Trophoblast cell (in vitro differentiated cells and primary cell): Measurements from ENCODE around the gene OST4.

Experiments used
- DNase-seq, 2 donors: peaks; one replicate each; pipeline ENCODE4 v3.0.0-alpha.2; 2016
- H2AFZ ChIP-seq: 2 replicates; pipeline ENCODE4 v1.6.1; 2013; ENCODE audit warnings: low read length, moderate library complexity, mild to moderate bottlenecking; ENCODE audit not compliant: insufficient read depth, poor library complexity
- H2AK5ac ChIP-seq: 2 replicates; pipeline ENCODE4 v1.6.1; 2013; ENCODE audit warnings: mild to moderate bottlenecking, low read length
- H2BK120ac ChIP-seq: 2 replicates; pipeline ENCODE4 v1.6.1; 2013; ENCODE audit warnings: low read length, mild to moderate bottlenecking, moderate library complexity; ENCODE audit not compliant: insufficient read depth, poor library complexity
- H2BK12ac ChIP-seq: 2 replicates; pipeline ENCODE4 v1.6.1; 2013; ENCODE audit warnings: mild to moderate bottlenecking, low read length, moderate library complexity
- H2BK5ac ChIP-seq: 2 replicates; pipeline ENCODE4 v1.6.1; 2013; ENCODE audit warnings: low read length, low read depth, moderate library complexity, mild to moderate bottlenecking; ENCODE audit not compliant: poor library complexity
- H3K14ac ChIP-seq: 2 replicates; pipeline ENCODE4 v1.6.1; 2013; ENCODE audit warnings: mild to moderate bottlenecking, low read length
- H3K18ac ChIP-seq: 2 replicates; pipeline ENCODE4 v1.6.1; 2013; ENCODE audit warnings: mild to moderate bottlenecking, low read length
- H3K23ac ChIP-seq: 2 replicates; pipeline ENCODE4 v1.6.1; 2013; ENCODE audit warnings: low read length
- H3K27ac ChIP-seq: 2 replicates; pipeline ENCODE4 v1.5.1; 2013; ENCODE audit warnings: low read depth, mild to moderate bottlenecking, inconsistent platforms, low read length, moderate library complexity
- H3K27me3 ChIP-seq: 2 replicates; pipeline ENCODE4 v1.6.1; 2013; ENCODE audit warnings: inconsistent platforms, mild to moderate bottlenecking, low read length, moderate library complexity; ENCODE audit not compliant: insufficient read depth
- H3K36me3 ChIP-seq, 2 experiments: 1 replicate in 1 of 2; 2 replicates in 1 of 2; pipeline ENCODE4 v1.6.1; 2013; ENCODE audit warnings: low read length in 2 of 2, mild to moderate bottlenecking in 2 of 2, moderate library complexity in 1 of 2; ENCODE audit not compliant: insufficient read depth in 2 of 2, control insufficient read depth in 1 of 2
- H3K4ac ChIP-seq: 2 replicates; pipeline ENCODE4 v1.6.1; 2013; ENCODE audit warnings: low read depth, mild to moderate bottlenecking, low read length, moderate library complexity
- H3K4me1 ChIP-seq, 2 experiments: 1 replicate in 1 of 2; 2 replicates in 1 of 2; pipeline ENCODE4 v1.6.1; 2013; ENCODE audit warnings: low read length in 2 of 2, mild to moderate bottlenecking in 2 of 2, moderate library complexity in 1 of 2; ENCODE audit not compliant: insufficient read depth in 2 of 2, control insufficient read depth in 1 of 2
- H3K4me2 ChIP-seq: 2 replicates; pipeline ENCODE4 v1.6.1; 2013; ENCODE audit warnings: inconsistent platforms, mild to moderate bottlenecking, low read length, moderate library complexity
- H3K4me3 ChIP-seq: 2 replicates; pipeline ENCODE4 v1.5.1; 2013; ENCODE audit warnings: mild to moderate bottlenecking, low read depth, low read length, inconsistent platforms
- H3K79me1 ChIP-seq: one replicate; pipeline ENCODE4 v1.6.1; 2013; ENCODE audit warnings: low read length
- H3K79me2 ChIP-seq: 2 replicates; pipeline ENCODE4 v1.6.1; 2013; ENCODE audit warnings: low read length, mild to moderate bottlenecking; ENCODE audit not compliant: control insufficient read depth, insufficient read depth, poor library complexity
- H3K9ac ChIP-seq: 2 replicates; pipeline ENCODE4 v1.6.1; 2013; ENCODE audit warnings: mild to moderate bottlenecking, low read length
- H3K9me3 ChIP-seq: 2 replicates; pipeline ENCODE4 v1.6.1; 2013; ENCODE audit warnings: low read depth, mild to moderate bottlenecking, control low read depth, inconsistent platforms, low read length; ENCODE audit not compliant: insufficient read depth
- H4K12ac ChIP-seq: 2 replicates; pipeline ENCODE4 v1.6.1; 2013; ENCODE audit warnings: low read depth, mild to moderate bottlenecking, low read length, moderate library complexity
- H4K8ac ChIP-seq: 2 replicates; pipeline ENCODE4 v1.6.1; 2013; ENCODE audit warnings: low read depth, mild to moderate bottlenecking, low read length, moderate library complexity
- H4K91ac ChIP-seq: one replicate; pipeline ENCODE4 v1.6.1; 2013; ENCODE audit warnings: low read depth, mild to moderate bottlenecking, low read length, moderate library complexity
- WGBS: extraction: QIAGEN DNeasy Blood & Tissue Kit; methylation state at CpG from one replicate; pipeline ENCODE4 v1.1.7; 2013; ENCODE audit warnings: missing lambda C conversion rate; ENCODE audit not compliant: insufficient read length, insufficient coverage; ENCODE audit errors: extremely low coverage; 5-methylcytosine and 5-hydroxymethylcytosine counted together

Gene OST4

DNA sequence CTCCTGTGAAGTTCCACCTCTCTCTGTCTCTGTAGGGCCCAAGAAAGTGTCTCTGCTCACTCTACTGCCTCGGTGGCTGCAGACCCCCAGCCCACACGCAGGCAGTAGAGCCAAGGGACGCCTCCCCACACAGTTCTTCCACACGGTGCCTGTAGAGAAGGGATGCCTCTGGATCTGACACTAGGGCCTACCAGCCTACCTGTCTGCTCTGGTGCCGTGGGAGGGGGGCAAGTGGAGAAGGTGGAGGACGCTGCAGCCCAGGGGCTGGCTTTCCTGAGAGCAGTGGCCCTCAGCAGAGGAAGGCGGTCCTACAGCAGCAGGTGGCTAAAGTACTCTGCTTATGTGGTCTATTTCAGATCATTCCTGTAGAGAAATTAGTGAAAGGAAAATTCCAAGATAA lies 47.7 kb downstream of the OST4 start:
- H3K14ac ChIP-seq = no peak overlapping the region
- H4K12ac ChIP-seq = no peak overlapping the region
- no peak overlapping the region for H2BK5ac ChIP-seq
- no peaks in the 10 kb centered on the region for H3K9me3 ChIP-seq
- peaks cover 15 to 16% of the 10 kb centered on the region in 2 experiments for H3K4me1 ChIP-seq
- H4K91ac ChIP-seq = no peak overlapping the region
- peaks cover 4% of the 10 kb centered on the region for H3K79me1 ChIP-seq
- H3K27me3 ChIP-seq = no peaks in the 10 kb centered on the region
- no peak overlapping the region for H2BK120ac ChIP-seq
- H3K79me2 ChIP-seq = no peaks in the 10 kb centered on the region
- WGBS = no CpG with 5 or more reads among the region's 7 CpGs
- H4K8ac ChIP-seq = no peak overlapping the region
- H3K4ac ChIP-seq = no peak overlapping the region
- H2AK5ac ChIP-seq = no peak overlapping the region
- H3K27ac ChIP-seq = no peak overlapping the region
- H3K36me3 ChIP-seq = peaks cover 37 to 38% of the 10 kb centered on the region in 2 experiments
- H3K9ac ChIP-seq = no peak overlapping the region
- no peak for DNase-seq
- no peak overlapping the region for H2BK12ac ChIP-seq
- no peak overlapping the region for H2AFZ ChIP-seq
- no peak overlapping the region for H3K18ac ChIP-seq
- no peak overlapping the region for H3K23ac ChIP-seq
- H3K4me3 ChIP-seq = no peak overlapping the region
- no peak overlapping the region for H3K4me2 ChIP-seq

DNA sequence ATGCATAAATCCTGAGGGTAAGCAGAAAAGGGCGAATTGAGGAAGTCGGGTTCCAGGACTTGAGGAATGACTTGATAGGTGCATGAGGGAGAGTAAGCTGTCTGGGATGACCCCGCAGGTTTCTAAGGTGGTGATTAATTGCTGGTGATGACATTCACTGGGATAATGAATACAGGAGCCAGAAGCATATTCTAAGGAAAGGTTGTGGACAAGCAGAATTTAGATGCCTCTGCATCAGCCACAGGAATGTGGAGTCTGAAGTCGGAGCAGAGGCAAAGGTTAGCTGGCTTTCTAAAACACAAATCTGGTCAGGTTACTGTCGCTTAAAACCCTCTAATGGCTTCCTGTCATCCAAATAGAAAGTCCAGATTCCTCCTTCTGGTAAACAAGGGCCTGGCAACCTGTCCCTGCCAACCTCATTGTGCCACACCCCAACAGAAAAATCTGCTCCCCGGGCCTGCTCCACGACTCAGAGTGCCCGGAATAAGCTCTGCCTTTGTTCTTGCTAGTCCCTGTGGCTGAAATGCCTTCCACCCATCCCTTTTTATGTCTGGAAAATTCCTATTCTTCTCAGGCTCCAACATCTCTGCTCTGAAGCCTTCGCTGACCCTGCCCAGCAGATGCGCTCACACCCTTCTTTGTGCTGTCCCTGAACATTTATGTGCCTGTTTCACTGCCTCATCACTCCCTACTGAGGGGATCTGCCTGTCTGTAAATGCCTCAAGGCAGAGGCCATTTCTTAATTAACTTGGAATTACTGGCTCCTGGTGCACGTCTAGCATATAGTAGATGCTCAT lies 50.0 kb downstream of the OST4 start:
- Histone ChIP-seq H3K27me3 (no peaks in the 10 kb centered on the region), H2BK120ac (no peak overlapping the region), H3K79me2 (no peaks in the 10 kb centered on the region), H2BK5ac (peak overlapping the region; percentile 18), H3K4me1 (peaks cover 15 to 16% of the 10 kb centered on the region in 2 experiments), H3K14ac (peak overlapping the region; percentile 55), H3K4me3 (no peak overlapping the region), H4K8ac (no peak overlapping the region), H3K79me1 (peaks cover 4% of the 10 kb centered on the region), H3K4ac (no peak overlapping the region), H2BK12ac (peak overlapping the region; percentile 10), H2AK5ac (peak overlapping the region; percentile 24), H3K23ac (no peak overlapping the region), H4K91ac (peak overlapping the region; percentile 22), H3K18ac (no peak overlapping the region), H3K9ac (no peak overlapping the region), H4K12ac (no peak overlapping the region), H3K9me3 (no peaks in the 10 kb centered on the region), H2AFZ (no peak overlapping the region), H3K4me2 (peak overlapping the region; percentile 14), H3K36me3 (peaks cover 25 to 26% of the 10 kb centered on the region in 2 experiments), H3K27ac (peak overlapping the region; percentile 79)
- WGBS = no CpG with 5 or more reads among the region's 11 CpGs
- DNase-seq = peak; percentile 59 to 60
